GM23338 (cell line): ENCODE results near the gene EMX1. TPM values are rescaled to one million over a fixed set of nuclear protein-coding genes. Genes with fewer than 3 reads are reported as not detected.

Source experiments
- ATAC-seq: fragments of 200-7000 bp; cut with Tn5 transposase; 3 replicates; pipeline ENCODE4 v1.9.1; 2020
- DNase-seq: peaks from one replicate; pipeline ENCODE4 v3.0.0-alpha.2; 2015; ENCODE audit warnings: low spot score
- H2AFZ ChIP-seq: fragments of 200-600 bp; sonication (generic); 2 replicates; pipeline ENCODE4 v1.8.0; 2016; ENCODE audit warnings: antibody characterized with exemption, mild to moderate bottlenecking, moderate library complexity
- H3F3A ChIP-seq: fragments of 200-600 bp; sonication (generic); replicated peaks from 2 replicates; pipeline ENCODE4 v1.8.0; 2017; ENCODE audit warnings: antibody characterized with exemption, mixed run types, low read depth
- H3K27ac ChIP-seq: fragments of 200-600 bp; sonication (generic); 2 replicates; pipeline ENCODE4 v1.6.1; 2016; ENCODE audit warnings: low read depth
- H3K27me3 ChIP-seq: fragments of 200-600 bp; sonication (generic); 2 replicates; pipeline ENCODE4 v1.8.0; 2016; ENCODE audit warnings: mild to moderate bottlenecking, mixed run types, moderate library complexity; ENCODE audit not compliant: insufficient read depth
- H3K36me3 ChIP-seq: fragments of 200-600 bp; sonication (generic); 2 replicates; pipeline ENCODE4 v1.8.0; 2016; ENCODE audit warnings: mild to moderate bottlenecking; ENCODE audit not compliant: insufficient read depth
- H3K4me1 ChIP-seq: fragments of 200-600 bp; sonication (generic); 2 replicates; pipeline ENCODE4 v1.8.0; 2016; ENCODE audit warnings: mild to moderate bottlenecking, moderate library complexity; ENCODE audit not compliant: insufficient read depth
- H3K4me2 ChIP-seq: fragments of 200-600 bp; sonication (generic); 2 replicates; pipeline ENCODE4 v1.7.1; 2017; ENCODE audit warnings: mixed run types
- H3K4me3 ChIP-seq: fragments of 200-600 bp; sonication (generic); 2 replicates; pipeline ENCODE4 v1.6.1; 2016; ENCODE audit warnings: mixed run types
- H3K79me2 ChIP-seq: fragments of 200-600 bp; sonication (generic); replicated peaks from 2 replicates; pipeline ENCODE4 v1.8.0; 2017; ENCODE audit warnings: mild to moderate bottlenecking; ENCODE audit not compliant: insufficient read depth
- H3K9me2 ChIP-seq: fragments of 200-600 bp; sonication (generic); 2 replicates; pipeline ENCODE4 v1.8.0; 2017; ENCODE audit not compliant: insufficient read depth
- H4K20me1 ChIP-seq: fragments of 200-600 bp; sonication (generic); replicated peaks from 2 replicates; pipeline ENCODE4 v1.8.0; 2017; ENCODE audit warnings: mild to moderate bottlenecking; ENCODE audit not compliant: insufficient read depth
- H3K27ac Mint-ChIP-seq: 2 replicates; pipeline ENCODE4 v1.8.0; 2020; ENCODE audit warnings: inconsistent platforms, mild to moderate bottlenecking, moderate library complexity, mixed read lengths
- H3K27me3 Mint-ChIP-seq: 3 replicates; pipeline ENCODE4 v1.8.0; 2022; ENCODE audit warnings: low read depth, mild to moderate bottlenecking, moderate library complexity, mixed read lengths, inconsistent platforms; ENCODE audit not compliant: insufficient read depth, poor library complexity
- H3K36me3 Mint-ChIP-seq: 3 replicates; pipeline ENCODE4 v1.8.0; 2021; ENCODE audit warnings: low read depth, mild to moderate bottlenecking, inconsistent platforms, moderate library complexity, mixed read lengths
- H3K4me1 Mint-ChIP-seq: 3 replicates; pipeline ENCODE4 v1.8.0; 2020; ENCODE audit warnings: mild to moderate bottlenecking, inconsistent platforms, mixed read lengths
- H3K4me3 Mint-ChIP-seq: 3 replicates; pipeline ENCODE4 v1.8.0; 2021; ENCODE audit warnings: moderate library complexity, mild to moderate bottlenecking, inconsistent platforms, mixed read lengths
- H3K9me3 Mint-ChIP-seq: 3 replicates; pipeline ENCODE4 v1.8.0; 2020; ENCODE audit warnings: moderate library complexity, mild to moderate bottlenecking, inconsistent platforms, mixed read lengths
- CREB1 ChIP-seq: fragments of 250-450 bp; sonication (Bioruptor Pico); IDR thresholded peaks from 2 replicates; pipeline ENCODE4 v1.5.0; 2020; ENCODE audit warnings: low read depth, mild to moderate bottlenecking, moderate library complexity
- CTCF ChIP-seq, 2 experiments: fragments of 200-600 bp in 1 of 2; sonication (generic) in 1 of 2; conservative IDR thresholded peaks; 2 replicates each; pipeline versions ENCODE4 v1.5.1 to v1.6.1; 2016 to 2017; ENCODE audit warnings: antibody characterized with exemption in 2 of 2, low read depth in 2 of 2, mild to moderate bottlenecking in 2 of 2, moderate library complexity in 1 of 2
- ETS1 ChIP-seq: IDR thresholded peaks from 2 replicates; pipeline ENCODE4 v1.6.1; 2016; ENCODE audit warnings: antibody characterized with exemption
- EZH2phosphoT487 ChIP-seq: fragments of 200-600 bp; sonication (generic); IDR thresholded peaks from one replicate; pipeline ENCODE4 v1.8.1; 2018; ENCODE audit warnings: antibody characterized with exemption; ENCODE audit not compliant: unreplicated experiment
- JUNB ChIP-seq: IDR thresholded peaks from one replicate; pipeline ENCODE4 v1.6.1; 2016; ENCODE audit warnings: antibody characterized with exemption; ENCODE audit not compliant: unreplicated experiment
- NANOG ChIP-seq: IDR thresholded peaks from 2 replicates; pipeline ENCODE4 v1.6.1; 2016; ENCODE audit warnings: antibody characterized with exemption, borderline replicate concordance
- STAT1 ChIP-seq: IDR thresholded peaks from one replicate; pipeline ENCODE4 v1.6.1; 2016; ENCODE audit warnings: antibody characterized with exemption; ENCODE audit not compliant: unreplicated experiment
- ZNF331 ChIP-seq: fragments of 250-450 bp; sonication (Bioruptor Pico); IDR thresholded peaks from 2 replicates; pipeline ENCODE4 v1.5.0; 2020; ENCODE audit warnings: low read depth, mild to moderate bottlenecking, moderate library complexity
- ZNF462 ChIP-seq: fragments of 250-450 bp; sonication (Bioruptor Pico); IDR thresholded peaks from 2 replicates; pipeline ENCODE4 v1.5.0; 2020; ENCODE audit warnings: mild to moderate bottlenecking, moderate library complexity
- polyA plus RNA-seq: library from polyadenylated mRNA; unstranded; fragments of >200 nt; fragmentation: Nextera tagmentation; extraction: Ambion mirVana; gene quantifications from 2 replicates; pipeline ENCODE4 v1.2.1, GENCODE V29; 2016
- total RNA-seq: library from RNA; depleted of rRNA; stranded (reverse); fragments of >200 nt; shearing (Covaris generic); gene quantifications from 2 replicates; pipeline ENCODE4 v1.2.3, GENCODE V29; 2014

The EMX1 gene
- total and polyA plus RNA-seq, 2 experiments from 2014 or later: 3.9 to 7.9 TPM

GRCh38 chr2:72973137-72973535, 55.8 kb downstream of the EMX1 start:
- no peaks in the 10 kb centered on the region for H3K36me3 ChIP-seq
- H3K4me1 ChIP-seq: peaks cover 41% of the 10 kb centered on the region
- no peaks in the 10 kb centered on the region for H3K79me2 ChIP-seq
- no peaks in the 10 kb centered on the region for H3F3A ChIP-seq
- no peaks in the 10 kb centered on the region for H3K9me2 ChIP-seq
- Mint-ChIP-seq H3K27me3 (peaks cover 7% of the 10 kb centered on the region), H3K27ac (no peak overlapping the region), H3K36me3 (no peaks in the 10 kb centered on the region), H3K9me3 (no peaks in the 10 kb centered on the region), H3K4me1 (peaks cover 56% of the 10 kb centered on the region), H3K4me3 (no peak overlapping the region)
- no peak overlapping the region for H3K27ac ChIP-seq
- H4K20me1 ChIP-seq: no peaks in the 10 kb centered on the region
- DNase-seq: no peak
- H2AFZ ChIP-seq: no peak overlapping the region
- H3K27me3 ChIP-seq: no peaks in the 10 kb centered on the region
- H3K4me3 ChIP-seq: no peak overlapping the region
- TF ChIP-seq CREB1 (CRISPR knock-in tag) (no peak), ZNF462 (CRISPR knock-in tag) (no peak), NANOG (no peak), STAT1 (no peak), ZNF331 (CRISPR knock-in tag) (no peak), JUNB (no peak), ETS1 (no peak), CTCF (conservative IDR thresholded peaks at IDR 0.05; ENCODE audit: low read depth in 2 of 2) (no peak), EZH2phosphoT487 (no peak)
- H3K4me2 ChIP-seq: no peak overlapping the region
- ATAC-seq: peak; percentile 15
